H9 (cell line): ENCODE measurements around the gene VAV2. TPM values are rescaled to one million over a fixed set of nuclear protein-coding genes. Genes with fewer than 3 reads are reported as not detected.

Source experiments
- DNase-seq: peaks from one replicate; pipeline ENCODE4 v3.0.0-alpha.2; 2017
- H2AFZ ChIP-seq: one replicate; pipeline ENCODE4 v1.6.1; 2013; ENCODE audit warnings: mild to moderate bottlenecking, low read length, control low read depth, moderate library complexity
- H2AK5ac ChIP-seq: 2 replicates; pipeline ENCODE4 v1.6.1; 2013; ENCODE audit warnings: low read length, control low read depth, mixed read lengths; ENCODE audit not compliant: insufficient read length
- H2BK120ac ChIP-seq: one replicate; pipeline ENCODE4 v1.6.1; 2013; ENCODE audit warnings: low read depth, mild to moderate bottlenecking, low read length, control low read depth, inconsistent platforms; ENCODE audit not compliant: poor library complexity, severe bottlenecking
- H2BK12ac ChIP-seq: 2 replicates; pipeline ENCODE4 v1.6.1; 2013; ENCODE audit warnings: low read length, control low read depth, mixed read lengths, low read depth; ENCODE audit not compliant: insufficient read length
- H2BK15ac ChIP-seq: 2 replicates; pipeline ENCODE4 v1.6.1; 2013; ENCODE audit warnings: low read depth, low read length, control low read depth
- H2BK20ac ChIP-seq: one replicate; pipeline ENCODE4 v1.6.1; 2013; ENCODE audit warnings: low read depth, mild to moderate bottlenecking, low read length, control low read depth, inconsistent platforms; ENCODE audit not compliant: poor library complexity, severe bottlenecking
- H2BK5ac ChIP-seq: 2 replicates; pipeline ENCODE4 v1.6.1; 2013; ENCODE audit warnings: low read length, control low read depth, mixed read lengths; ENCODE audit not compliant: insufficient read length
- H3K14ac ChIP-seq: 2 replicates; pipeline ENCODE4 v1.6.1; 2013; ENCODE audit warnings: low read length, control low read depth; ENCODE audit not compliant: insufficient read depth
- H3K18ac ChIP-seq: 2 replicates; pipeline ENCODE4 v1.6.1; 2013; ENCODE audit warnings: low read depth, mild to moderate bottlenecking, mixed read lengths, low read length, control low read depth; ENCODE audit not compliant: insufficient read length
- H3K23ac ChIP-seq: 2 replicates; pipeline ENCODE4 v1.6.1; 2013; ENCODE audit warnings: low read length, control low read depth, mixed read lengths, low read depth; ENCODE audit not compliant: insufficient read length
- H3K23me2 ChIP-seq: 2 replicates; pipeline ENCODE4 v1.6.1; 2013; ENCODE audit warnings: low read depth, mild to moderate bottlenecking, mixed read lengths, low read length, control low read depth; ENCODE audit not compliant: insufficient read length, poor library complexity, severe bottlenecking
- H3K27ac ChIP-seq: 2 replicates; pipeline ENCODE4 v1.5.1; 2013; ENCODE audit warnings: low read length, control low read depth, mixed read lengths, low read depth; ENCODE audit not compliant: insufficient read length
- H3K27me3 ChIP-seq: 2 replicates; pipeline ENCODE4 v1.6.1; 2013; ENCODE audit warnings: low read length, control low read depth, inconsistent platforms; ENCODE audit not compliant: insufficient read depth
- H3K4ac ChIP-seq: 2 replicates; pipeline ENCODE4 v1.6.1; 2013; ENCODE audit warnings: low read depth, mild to moderate bottlenecking, control low read depth, inconsistent platforms, low read length, moderate library complexity
- H3K4me1 ChIP-seq: 2 replicates; pipeline ENCODE4 v1.6.1; 2013; ENCODE audit warnings: low read length, control low read depth, inconsistent platforms; ENCODE audit not compliant: insufficient read depth
- H3K4me2 ChIP-seq: 2 replicates; pipeline ENCODE4 v1.6.1; 2013; ENCODE audit warnings: low read length, control low read depth, mixed read lengths; ENCODE audit not compliant: insufficient read length, insufficient read depth
- H3K56ac ChIP-seq: 2 replicates; pipeline ENCODE4 v1.6.1; 2013; ENCODE audit warnings: low read depth, mild to moderate bottlenecking, mixed read lengths, low read length, control low read depth; ENCODE audit not compliant: insufficient read length
- H3K79me1 ChIP-seq: 2 replicates; pipeline ENCODE4 v1.6.1; 2013; ENCODE audit warnings: low read depth, mild to moderate bottlenecking, moderate library complexity, low read length, control low read depth, inconsistent platforms; ENCODE audit not compliant: insufficient read depth, poor library complexity, severe bottlenecking
- H3K79me2 ChIP-seq: 2 replicates; pipeline ENCODE4 v1.6.1; 2013; ENCODE audit warnings: low read length, control low read depth, inconsistent platforms; ENCODE audit not compliant: insufficient read depth
- H3K9ac ChIP-seq: 2 replicates; pipeline ENCODE4 v1.6.1; 2013; ENCODE audit warnings: low read length, control low read depth, mixed read lengths; ENCODE audit not compliant: insufficient read length; ENCODE audit errors: extremely low read depth
- H3K9me3 ChIP-seq: one replicate; pipeline ENCODE4 v1.6.1; 2013; ENCODE audit warnings: low read depth, low read length, inconsistent platforms; ENCODE audit not compliant: control insufficient read depth
- H3T11ph ChIP-seq: one replicate; pipeline ENCODE4 v1.6.1; 2013; ENCODE audit warnings: mild to moderate bottlenecking, low read length, control low read depth, inconsistent platforms
- H4K20me1 ChIP-seq: one replicate; pipeline ENCODE4 v1.6.1; 2013; ENCODE audit not compliant: control insufficient read depth, insufficient read length, insufficient read depth
- H4K5ac ChIP-seq: 2 replicates; pipeline ENCODE4 v1.6.1; 2013; ENCODE audit warnings: low read depth, mild to moderate bottlenecking, mixed read lengths, low read length, control low read depth; ENCODE audit not compliant: insufficient read length
- H4K8ac ChIP-seq: replicated peaks from 2 replicates; pipeline ENCODE4 v1.6.1; 2013; ENCODE audit warnings: low read length, control low read depth, mixed read lengths, low read depth; ENCODE audit not compliant: insufficient read length
- H4K91ac ChIP-seq: 2 replicates; pipeline ENCODE4 v1.6.1; 2013; ENCODE audit warnings: low read depth, mild to moderate bottlenecking, moderate library complexity, mixed read lengths, low read length, control low read depth; ENCODE audit not compliant: insufficient read length
- H3K27ac Mint-ChIP-seq, 3 experiments: 2 replicates in 2 of 3; 3 replicates in 1 of 3; pipeline ENCODE4 v1.8.0; 2020 to 2021; ENCODE audit warnings: mixed read lengths in 3 of 3, mild to moderate bottlenecking in 1 of 3, moderate library complexity in 1 of 3
- H3K27me3 Mint-ChIP-seq: 2 replicates; pipeline ENCODE4 v1.8.0; 2021; ENCODE audit warnings: low read depth, mild to moderate bottlenecking, moderate library complexity, mixed read lengths
- H3K36me3 Mint-ChIP-seq, 3 experiments: 2 replicates in 2 of 3; 3 replicates in 1 of 3; pipeline ENCODE4 v1.8.0; 2020 to 2021; ENCODE audit warnings: low read depth in 3 of 3, mixed read lengths in 3 of 3; ENCODE audit not compliant: insufficient read depth in 1 of 3
- H3K4me1 Mint-ChIP-seq, 2 experiments: 2 replicates each; pipeline ENCODE4 v1.8.0; 2020; ENCODE audit warnings: mixed read lengths in 2 of 2
- H3K4me3 Mint-ChIP-seq, 2 experiments: 2 replicates in 1 of 2; 3 replicates in 1 of 2; pipeline ENCODE4 v1.8.0; 2020 to 2021; ENCODE audit warnings: mild to moderate bottlenecking in 2 of 2, mixed read lengths in 2 of 2, moderate library complexity in 1 of 2
- H3K9me3 Mint-ChIP-seq, 2 experiments: 2 replicates in 1 of 2; 3 replicates in 1 of 2; pipeline ENCODE4 v1.8.0; 2020; ENCODE audit warnings: mild to moderate bottlenecking in 2 of 2, mixed read lengths in 2 of 2, moderate library complexity in 1 of 2
- CTCF ChIP-seq: fragments of 200-600 bp; sonication (generic); conservative IDR thresholded peaks from 3 replicates; pipeline ENCODE4 v1.8.0; 2021; ENCODE audit warnings: antibody characterized with exemption, mild to moderate bottlenecking
- WGBS: extraction: QIAGEN DNeasy Blood & Tissue Kit; methylation state at CpG from one replicate; pipeline ENCODE4 v1.1.7; 2013; ENCODE audit warnings: missing lambda C conversion rate, low lambda C conversion rate, mixed read lengths; ENCODE audit not compliant: insufficient read length; ENCODE audit errors: extremely low coverage; 5-methylcytosine and 5-hydroxymethylcytosine counted together
- total RNA-seq: library from RNA; stranded (reverse); gene quantifications from 2 replicates; pipeline ENCODE4 v1.2.1, GENCODE V29; 2021

Gene VAV2
- total RNA-seq, 1 experiment from 2014 or later: 58.7 TPM

GRCh38 chr9:133921866-133922265 lies 70.3 kb downstream of the VAV2 start:
- peaks cover 3% of the 10 kb centered on the region; the same call in 1 of the 2 replicates for H3K79me2 ChIP-seq

More at GRCh38 chr9:133921866-133922265, 70.3 kb downstream of the VAV2 start:
- no peak overlapping the region for H3K4me2 ChIP-seq
- no peak overlapping the region for H4K91ac ChIP-seq
- no CpG with 5 or more reads among the region's 17 CpGs for WGBS
- no peak overlapping the region for H3K23ac ChIP-seq
- H3K4ac ChIP-seq: no peak overlapping the region
- H2AFZ ChIP-seq: no peak overlapping the region
- peaks cover 13 to 21% of the 10 kb centered on the region in 2 experiments for H3K4me1 Mint-ChIP-seq
- no peaks in the 10 kb centered on the region for H3K9me3 Mint-ChIP-seq
- H2BK15ac ChIP-seq: no peak overlapping the region
- H2BK20ac ChIP-seq: no peak overlapping the region
- no peaks in the 10 kb centered on the region for H3K4me1 ChIP-seq
- no peak overlapping the region for H4K8ac ChIP-seq
- no peak overlapping the region for H3K9ac ChIP-seq
- peaks cover 0 to 15% (median 8%) of the 10 kb centered on the region in 3 experiments; a peak in 4 of 7 replicates for H3K36me3 Mint-ChIP-seq
- H3K27ac ChIP-seq: no peak overlapping the region
- no peaks in the 10 kb centered on the region for H3K27me3 ChIP-seq
- H3K4me3 Mint-ChIP-seq: no peak overlapping the region
- H2BK12ac ChIP-seq: no peak overlapping the region
- no peaks in the 10 kb centered on the region for H3K79me1 ChIP-seq
- no peaks in the 10 kb centered on the region for H3K9me3 ChIP-seq
- no peak overlapping the region; the same call in 1 of the 2 replicates for H3K14ac ChIP-seq
- no peak overlapping the region for H3K27ac Mint-ChIP-seq
- DNase-seq: no peak
- H3K23me2 ChIP-seq: no peaks in the 10 kb centered on the region
- H2BK120ac ChIP-seq: no peak overlapping the region
- no peak for TF ChIP-seq CTCF
- no peaks in the 10 kb centered on the region; the same call in 1 of the 2 replicates for H3K27me3 Mint-ChIP-seq
- no peak overlapping the region for H4K5ac ChIP-seq
- no peak overlapping the region for H3K56ac ChIP-seq
- H3T11ph ChIP-seq: no peak overlapping the region
- H4K20me1 ChIP-seq: no peaks in the 10 kb centered on the region
- no peak overlapping the region for H3K18ac ChIP-seq
- no peak overlapping the region for H2AK5ac ChIP-seq
- no peak overlapping the region for H2BK5ac ChIP-seq
